HG02938 (cell line): ENCODE data around the gene PWWP2B.

Experiments
- ATAC-seq: cut with Tn5 transposase; IDR thresholded peaks from one replicate; pipeline ENCODE4 v1.9.1; 2021; ENCODE audit warnings: mild to moderate bottlenecking, moderate library complexity; ENCODE audit not compliant: unreplicated experiment

The PWWP2B gene

DNA sequence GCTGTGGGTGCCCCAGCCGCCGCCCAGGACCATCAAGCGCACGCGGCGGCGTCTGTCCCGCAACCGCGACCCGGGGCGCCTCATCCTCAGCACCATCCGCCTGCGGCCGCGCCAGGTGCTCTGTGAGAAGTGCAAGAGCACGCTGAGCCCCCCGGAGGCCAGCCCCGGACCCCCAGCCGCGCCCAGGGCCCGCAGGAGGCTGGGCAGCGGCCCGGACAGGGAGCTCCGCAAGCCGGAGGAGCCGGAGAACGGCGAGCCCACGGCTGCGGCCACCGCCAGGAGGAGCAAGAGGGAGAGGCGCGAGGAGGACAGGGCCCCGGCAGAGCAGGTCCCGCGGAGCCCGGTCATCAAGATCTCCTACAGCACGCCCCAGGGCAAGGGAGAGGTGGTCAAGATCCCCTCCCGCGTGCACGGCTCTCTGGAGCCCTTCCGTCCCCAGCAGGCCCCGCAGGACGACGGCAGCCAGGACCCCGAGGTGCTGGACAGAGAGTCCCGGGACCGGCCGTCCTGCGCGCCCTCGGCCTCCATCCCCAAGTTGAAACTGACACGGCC, 8.0 kb downstream of the PWWP2B start:
- no peak for ATAC-seq

DNA sequence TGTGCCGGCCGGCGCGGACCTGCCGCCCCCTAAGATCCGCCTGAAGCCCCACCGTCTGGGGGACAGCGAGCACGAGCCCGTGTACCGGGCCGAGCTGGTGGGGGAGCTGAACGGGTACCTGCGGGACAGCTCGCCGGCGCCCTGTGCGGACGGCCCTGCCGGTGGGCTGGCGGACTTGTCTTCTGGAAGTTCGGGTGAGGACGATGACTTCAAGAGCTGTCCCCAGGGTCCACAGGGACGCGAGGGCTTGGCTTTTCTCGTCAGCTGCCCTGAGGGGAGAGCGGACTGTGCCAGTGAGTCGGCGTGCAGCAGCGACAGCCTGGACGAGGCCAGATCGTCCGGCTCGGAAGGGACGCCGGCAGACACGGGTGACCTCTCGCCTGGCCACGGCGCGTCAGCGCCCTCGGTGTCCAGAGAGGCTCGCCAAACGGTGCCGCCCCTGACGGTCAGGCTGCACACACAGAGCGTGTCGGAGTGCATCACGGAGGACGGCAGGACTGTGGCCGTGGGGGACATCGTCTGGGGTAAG, 8.5 kb downstream of the PWWP2B start:
- ATAC-seq = no peak

DNA sequence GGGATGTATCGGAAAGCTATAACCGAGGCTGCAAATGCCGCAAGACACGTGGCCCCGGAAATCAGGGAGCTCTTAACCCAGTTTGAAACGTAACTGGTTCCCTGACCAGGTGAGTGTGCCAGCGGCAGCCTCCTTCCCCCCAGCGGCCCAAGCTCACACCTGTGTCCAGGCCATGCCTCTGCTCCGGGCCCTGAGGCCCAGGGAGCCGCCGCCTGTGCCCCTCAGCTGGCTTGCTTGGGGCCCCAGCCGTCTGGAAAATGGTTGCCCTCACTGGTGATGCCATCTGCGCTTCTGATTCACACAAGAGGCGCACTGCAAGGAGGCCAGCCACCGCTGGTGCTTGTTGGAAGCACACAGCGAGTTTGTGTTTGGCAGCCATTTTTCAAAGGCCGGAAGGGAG, 9.2 kb downstream of the PWWP2B start:
- ATAC-seq = no peak

- no peak for ATAC-seq
Observed at GRCh38 chr10:132406750-132407149, 9.8 kb downstream of the PWWP2B start.

- ATAC-seq = no peak
Observed at GRCh38 chr10:132407243-132407746, 10.3 kb downstream of the PWWP2B start.

GRCh38 chr10:132407846-132408278, 10.9 kb downstream of the PWWP2B start:
- ATAC-seq = no peak

- no peak for ATAC-seq
Observed at GRCh38 chr10:132408367-132408781, 11.4 kb downstream of the PWWP2B start.

DNA sequence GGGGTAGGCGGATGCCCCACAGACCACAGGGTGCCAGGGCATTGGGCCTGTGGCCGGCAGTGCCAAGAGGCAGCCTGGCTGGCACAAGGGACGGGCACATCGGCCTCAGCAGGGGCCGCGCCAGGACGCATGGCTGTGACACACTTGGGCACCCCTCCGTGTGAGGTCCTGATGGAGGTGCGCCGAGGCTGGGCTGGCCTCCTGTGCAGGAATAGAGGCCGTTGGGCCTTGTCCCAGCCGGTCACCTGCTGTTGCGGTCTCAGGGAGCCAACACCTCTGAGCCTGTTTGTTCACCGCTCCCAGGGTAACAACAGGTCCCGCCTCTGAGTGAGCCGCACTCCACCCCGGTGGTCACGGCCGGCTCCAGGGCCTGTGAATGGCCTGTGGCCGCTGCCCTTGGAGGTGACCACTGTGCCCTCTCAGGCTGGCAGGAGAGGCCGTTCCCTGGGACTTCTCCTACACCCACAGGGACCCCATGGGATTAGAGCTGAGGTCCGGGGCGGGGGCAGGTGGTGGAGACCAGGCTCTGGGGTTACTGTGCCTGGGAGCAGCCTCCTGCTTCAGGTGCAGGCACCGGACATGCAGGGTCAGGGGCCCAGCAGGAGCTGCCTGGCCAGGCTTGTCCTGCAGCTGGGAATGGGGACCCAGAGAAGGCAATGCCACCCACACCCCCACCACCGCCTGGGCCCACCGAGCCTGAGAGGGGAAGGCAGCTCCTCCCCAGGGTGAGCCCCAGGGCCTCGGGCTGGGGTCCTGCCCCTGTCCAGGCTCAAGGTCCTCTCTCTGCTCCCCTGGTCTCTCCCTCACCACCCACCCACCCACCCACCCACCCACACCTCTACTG, 12.0 kb downstream of the PWWP2B start:
- no peak for ATAC-seq

GRCh38 chr10:132409667-132410028, 12.6 kb downstream of the PWWP2B start:
- ATAC-seq = no peak

- no peak for ATAC-seq
Observed at GRCh38 chr10:132410056-132410778, 13.2 kb downstream of the PWWP2B start.

DNA sequence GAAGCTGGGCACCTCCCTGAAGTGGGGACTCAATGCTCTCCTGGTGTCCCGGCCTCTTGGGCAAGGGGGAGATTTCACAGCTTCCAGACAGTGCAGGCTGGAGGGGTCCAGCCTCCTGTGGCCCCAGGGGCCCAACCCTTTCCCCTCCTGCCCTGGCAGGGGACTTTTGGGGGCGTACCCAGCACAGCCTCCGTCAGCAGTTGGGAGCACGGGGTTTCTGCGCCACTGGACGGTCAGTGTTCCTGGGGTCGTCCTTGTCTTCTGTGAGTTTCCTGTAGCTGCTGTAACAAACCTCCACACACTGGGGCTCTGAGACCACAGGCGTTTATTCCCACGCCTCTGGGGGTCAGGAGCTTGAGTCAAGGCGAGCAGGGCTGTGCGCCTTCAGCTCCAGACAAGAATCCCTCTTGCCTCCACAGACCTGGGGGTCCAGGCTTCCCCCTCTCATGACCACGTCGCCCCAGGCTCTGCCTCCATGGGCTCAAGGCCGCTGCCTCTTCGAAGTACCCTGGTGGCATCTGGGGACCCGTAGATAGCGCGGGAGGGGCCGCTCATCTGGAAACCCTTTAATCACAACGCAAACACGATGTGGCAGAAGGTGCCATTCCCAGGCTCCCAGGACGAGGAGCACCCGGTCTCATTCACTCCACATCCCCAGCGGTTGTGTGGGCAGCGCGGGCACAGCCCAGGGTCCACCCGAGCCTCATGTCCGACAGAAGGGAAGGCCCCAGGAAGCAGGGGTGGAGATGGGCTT, 14.0 kb downstream of the PWWP2B start:
- ATAC-seq = no peak

DNA sequence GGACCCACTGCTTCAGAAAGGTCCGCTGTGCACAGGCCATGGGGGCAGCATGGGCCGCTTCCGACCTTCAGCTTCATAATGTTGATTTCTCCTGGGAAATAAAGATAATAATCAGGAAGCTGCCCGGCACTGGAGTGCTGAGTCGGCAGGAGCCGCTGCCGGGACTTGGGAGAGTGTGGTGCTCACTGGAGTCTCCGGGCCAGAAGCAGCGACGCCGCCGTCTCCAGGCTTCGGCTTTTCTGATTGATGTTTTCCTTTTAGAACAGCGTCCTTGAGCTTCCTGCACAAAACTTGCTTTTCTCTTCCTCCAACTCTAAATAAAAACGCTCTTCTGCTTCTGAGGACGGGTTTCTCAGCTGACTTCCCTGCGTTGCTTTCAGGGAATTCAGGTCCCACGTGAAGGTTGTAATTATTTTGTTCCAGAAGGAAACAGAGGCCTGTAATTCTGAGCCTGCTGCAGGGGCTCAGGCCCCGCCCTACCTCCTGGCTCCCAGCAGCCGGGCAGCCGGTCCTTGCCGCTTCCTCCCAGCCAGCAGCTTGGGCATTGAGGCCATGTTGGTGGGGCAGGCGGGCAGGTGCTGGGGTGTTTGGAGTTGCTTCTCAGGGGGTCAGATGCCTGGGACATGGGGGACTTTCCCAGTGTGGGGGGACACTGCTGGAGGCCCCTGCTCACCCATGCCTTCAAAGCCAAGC, 14.7 kb downstream of the PWWP2B start:
- no peak for ATAC-seq

DNA sequence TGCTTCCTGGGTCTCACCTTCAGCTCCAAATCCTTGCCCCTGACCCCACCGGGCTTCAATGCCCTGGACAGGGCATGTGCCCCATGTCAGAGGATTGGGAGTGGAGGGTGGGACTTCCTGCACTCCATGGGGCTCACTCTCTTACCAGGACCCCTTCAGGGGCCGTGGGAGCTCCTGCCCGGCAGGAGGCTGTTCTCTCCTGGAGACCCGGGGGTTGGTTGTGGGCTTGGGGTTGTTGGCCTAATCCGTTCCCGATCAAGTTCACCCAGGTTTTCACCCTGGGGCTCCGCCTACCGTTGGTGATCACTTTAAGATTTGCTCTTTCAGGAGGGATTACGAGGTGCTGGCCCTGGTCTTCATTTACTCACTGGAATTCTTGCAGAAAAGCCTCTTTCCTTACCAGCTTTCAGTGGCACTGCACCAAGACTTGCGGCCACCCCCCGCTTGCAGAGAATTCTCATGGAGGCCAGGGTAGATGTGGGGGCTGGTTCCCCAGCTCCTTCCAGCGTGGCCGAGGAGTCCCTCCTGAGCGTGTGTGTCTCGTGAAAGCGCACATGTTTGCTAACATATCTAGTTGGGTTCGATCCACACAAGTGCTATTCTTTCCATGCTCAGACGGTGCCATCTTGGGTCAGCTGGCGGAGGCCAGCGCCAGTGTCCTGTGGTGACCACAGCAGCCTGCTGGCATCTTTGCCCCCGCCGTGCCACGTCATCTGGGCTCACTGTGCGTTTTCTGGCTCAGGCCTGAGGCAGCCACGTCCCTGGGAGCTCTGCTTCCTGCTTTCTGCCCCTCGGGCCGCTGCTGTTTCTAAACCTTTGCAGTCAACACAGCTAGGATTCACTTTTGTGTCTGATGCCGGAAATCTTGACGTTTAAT, 15.6 kb downstream of the PWWP2B start:
- ATAC-seq = no peak

GRCh38 chr10:132413226-132414205, 16.5 kb downstream of the PWWP2B start:
- ATAC-seq = no peak

- no peak for ATAC-seq
Observed at GRCh38 chr10:132414402-132415016, 17.5 kb downstream of the PWWP2B start.

DNA sequence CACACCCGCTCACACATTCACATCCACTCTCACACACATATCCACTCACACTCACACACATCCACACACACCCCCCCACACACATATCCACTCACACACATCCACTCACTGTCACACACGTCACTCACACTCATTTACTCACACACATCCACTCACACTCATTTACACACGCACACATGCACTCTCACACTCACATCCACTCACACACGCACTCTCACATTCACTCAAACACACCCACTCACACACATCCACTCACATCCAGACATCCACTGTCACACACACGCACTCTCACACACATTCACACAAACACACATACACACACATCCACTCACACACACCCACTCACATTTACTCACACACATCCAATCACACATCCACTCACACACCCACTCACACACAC, 18.3 kb downstream of the PWWP2B start:
- ATAC-seq = no peak

DNA sequence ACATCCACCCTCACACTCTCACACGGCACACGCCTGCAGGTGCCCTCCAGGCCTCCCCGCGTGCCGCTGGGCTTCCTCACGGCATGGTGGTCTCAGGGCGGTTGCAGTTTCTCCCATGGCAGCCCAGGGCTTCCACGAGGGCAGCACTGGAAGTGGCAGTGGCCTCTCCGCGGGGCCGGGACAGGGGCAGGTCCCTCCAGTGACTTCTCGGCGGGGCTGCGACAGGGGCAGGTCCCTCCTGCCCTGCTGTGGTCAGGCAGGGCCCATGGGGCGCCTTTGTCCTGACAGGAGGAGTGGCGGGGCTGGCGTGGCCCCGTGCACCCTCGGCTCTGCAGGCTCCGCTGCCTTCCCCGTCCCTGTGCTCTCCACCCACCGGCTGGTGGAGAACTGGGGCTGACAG, 19.0 kb downstream of the PWWP2B start:
- no peak for ATAC-seq
